M059J (cell line): ENCODE measurements around the gene CAPN10. TPM values are rescaled to one million over a fixed set of nuclear protein-coding genes. Genes with fewer than 3 reads are reported as not detected.

Source experiments
- DNase-seq: peaks from one replicate; pipeline ENCODE4 v3.0.0-alpha.2; 2012; ENCODE audit warnings: low read depth
- total RNA-seq: library from RNA; depleted of rRNA; stranded (reverse); fragments of >200 nt; shearing (Covaris generic); gene quantifications from 2 replicates; pipeline ENCODE4 v1.2.3, GENCODE V29; 2014

CAPN10 gene
- total RNA-seq, 1 experiment from 2014 or later = 11.1 TPM

- DNase-seq = no peak
Observed at GRCh38 chr2:240563951-240564560, 22.5 kb upstream of the CAPN10 start.

- DNase-seq = no peak
Observed at GRCh38 chr2:240564561-240565332, 21.8 kb upstream of the CAPN10 start.

- DNase-seq = peak; percentile 93
Observed at GRCh38 chr2:240565333-240566202, 21.0 kb upstream of the CAPN10 start.

DNA sequence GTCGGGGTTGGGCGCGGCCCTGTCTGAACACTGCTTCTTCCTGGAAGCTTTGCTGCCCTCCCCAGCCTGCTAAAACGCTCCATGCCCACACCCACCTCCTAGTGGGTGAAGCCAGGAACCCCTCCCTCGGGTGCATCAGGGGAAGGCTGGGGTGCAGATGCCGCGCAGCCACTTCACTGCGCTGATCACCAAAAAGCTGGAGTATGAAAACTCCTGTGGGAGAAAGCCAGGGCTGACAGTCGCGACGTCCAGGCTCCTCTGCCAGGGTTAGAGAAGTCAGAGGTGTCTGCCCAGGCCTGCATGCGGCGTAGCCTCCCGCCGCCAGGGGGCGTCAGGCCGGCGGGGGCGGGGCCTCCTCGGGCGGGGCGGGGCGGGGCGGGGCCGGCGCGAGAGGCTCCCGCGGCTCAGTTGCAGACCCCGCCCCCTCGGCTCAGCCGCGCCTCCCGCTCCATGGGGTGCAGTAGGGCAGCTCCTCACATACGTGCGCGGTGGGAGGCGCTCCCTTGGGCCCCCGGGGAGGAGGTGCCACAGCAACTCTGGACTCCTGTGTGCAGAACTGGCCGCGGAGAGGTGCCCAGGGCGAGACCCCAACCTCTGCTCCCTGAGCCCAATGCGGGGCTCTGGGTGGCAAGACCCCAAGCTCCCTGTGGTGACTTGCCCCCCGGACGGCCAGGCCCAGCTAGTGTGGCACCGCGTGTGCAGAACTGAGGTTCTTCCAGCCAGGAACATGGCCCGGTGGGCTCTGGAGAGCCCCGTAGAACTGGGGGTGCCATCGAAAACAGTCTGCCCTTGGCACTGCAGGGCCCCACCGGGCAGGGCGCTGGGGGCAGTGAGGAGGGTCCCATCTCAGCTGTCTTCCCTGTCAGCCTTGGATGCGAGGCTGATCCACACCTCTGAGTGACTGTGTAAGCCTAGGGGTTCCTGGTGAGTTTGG lies 20.1 kb upstream of the CAPN10 start:
- DNase-seq = peak; percentile 55

GRCh38 chr2:240567137-240567871 lies 19.2 kb upstream of the CAPN10 start:
- DNase-seq = no peak

DNA sequence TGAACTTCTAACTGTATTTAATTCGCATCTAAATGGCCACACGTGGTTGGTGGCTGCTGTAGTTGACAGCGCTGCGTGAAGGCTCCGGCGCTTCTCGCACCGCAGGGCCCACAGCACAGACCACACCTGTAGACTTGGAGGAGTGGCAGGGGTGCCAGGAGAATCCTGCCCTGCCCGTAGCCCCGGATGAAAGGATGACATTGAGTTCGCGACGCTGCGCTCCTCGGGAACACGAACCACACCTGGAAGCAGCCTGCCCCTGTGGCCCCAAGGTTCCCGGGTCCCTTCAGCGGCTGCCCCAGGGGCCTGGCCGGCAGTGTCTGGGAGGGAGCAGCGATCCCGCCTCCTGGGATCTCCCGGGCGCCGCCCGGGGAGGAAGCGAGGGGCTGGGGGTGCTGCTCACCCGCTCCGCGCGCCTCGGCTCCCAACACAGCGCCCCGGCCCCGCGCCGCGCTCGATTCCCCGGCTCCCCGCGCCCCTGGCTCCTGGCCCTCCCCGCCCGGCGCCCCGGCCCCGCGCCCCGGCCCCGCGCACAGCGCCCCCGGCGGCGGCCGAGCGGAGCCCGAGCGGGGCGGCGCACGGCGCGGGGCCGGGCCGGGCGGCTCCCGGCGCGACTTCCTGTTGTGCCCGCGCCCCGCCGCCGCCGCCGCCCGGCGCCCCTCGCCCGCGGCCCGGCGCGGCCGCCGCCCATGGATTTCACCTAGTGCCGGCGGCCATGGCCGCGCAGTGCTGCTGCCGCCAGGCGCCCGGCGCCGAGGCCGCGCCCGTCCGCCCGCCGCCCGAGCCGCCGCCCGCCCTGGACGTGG lies 18.5 kb upstream of the CAPN10 start, which contains the start of gene RNPEPL1:
Gene RNPEPL1 (plus strand): TSS at position 613 of the 806 bp plus-strand sequence. CDS start 103 bp downstream, at position 716.
- DNase-seq = peak; percentile 33

DNA sequence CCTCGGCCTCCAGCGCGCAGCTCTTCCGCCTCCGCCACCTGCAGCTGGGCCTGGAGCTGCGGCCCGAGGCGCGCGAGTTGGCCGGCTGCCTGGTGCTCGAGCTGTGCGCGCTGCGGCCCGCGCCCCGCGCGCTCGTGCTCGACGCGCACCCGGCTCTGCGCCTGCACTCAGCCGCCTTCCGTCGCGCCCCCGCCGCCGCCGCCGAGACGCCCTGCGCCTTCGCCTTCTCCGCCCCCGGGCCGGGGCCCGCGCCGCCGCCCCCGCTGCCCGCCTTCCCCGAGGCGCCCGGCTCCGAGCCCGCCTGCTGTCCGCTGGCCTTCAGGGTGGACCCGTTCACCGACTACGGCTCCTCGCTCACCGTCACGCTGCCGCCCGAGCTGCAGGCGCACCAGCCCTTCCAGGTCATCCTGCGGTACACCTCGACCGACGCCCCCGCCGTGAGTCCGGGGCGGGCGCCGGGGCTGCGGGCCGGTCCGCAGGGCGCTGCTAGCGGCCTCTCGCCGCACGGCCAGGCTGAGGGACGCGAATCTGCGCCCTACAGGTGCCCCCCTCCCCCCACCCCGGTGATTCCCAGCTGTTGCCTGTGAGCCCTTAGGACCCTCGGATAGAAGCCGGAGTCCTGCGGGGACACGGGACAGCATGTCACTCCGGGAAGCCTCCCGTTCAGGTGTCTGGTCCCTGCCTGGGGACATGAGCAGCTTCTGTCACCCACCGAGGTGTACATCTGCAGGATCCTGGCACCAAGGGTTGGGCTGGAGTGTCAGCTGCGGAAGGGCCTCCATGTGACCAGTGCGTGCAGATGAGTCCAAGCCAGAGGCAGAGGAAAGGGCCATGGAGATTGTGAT lies 17.6 kb upstream of the CAPN10 start:
- DNase-seq = peak; percentile 43

DNA sequence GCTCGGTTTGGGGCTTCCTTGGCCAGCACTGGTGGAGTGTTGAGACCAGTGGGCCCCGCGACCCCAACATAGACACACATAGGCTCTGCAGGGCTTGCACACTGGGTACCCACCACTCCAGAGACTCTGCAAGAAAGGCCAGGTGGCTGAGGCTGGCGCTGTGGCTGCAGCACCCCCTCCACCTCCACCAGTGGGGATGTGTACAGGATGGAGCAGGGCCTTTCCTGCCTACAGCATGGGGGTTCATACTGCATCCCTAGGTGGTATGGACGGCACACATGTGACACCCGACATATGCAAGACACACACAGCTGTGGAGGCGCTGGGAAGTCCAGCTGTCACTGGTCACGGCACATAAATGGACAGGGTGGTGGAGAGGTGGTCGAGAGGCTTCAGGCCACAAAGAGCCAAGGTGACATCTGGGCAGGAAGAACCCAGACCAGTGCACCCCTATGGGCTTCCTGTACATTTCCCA lies 17.0 kb upstream of the CAPN10 start:
- DNase-seq = no peak

GRCh38 chr2:240569998-240570530 lies 16.5 kb upstream of the CAPN10 start:
- no peak for DNase-seq

DNA sequence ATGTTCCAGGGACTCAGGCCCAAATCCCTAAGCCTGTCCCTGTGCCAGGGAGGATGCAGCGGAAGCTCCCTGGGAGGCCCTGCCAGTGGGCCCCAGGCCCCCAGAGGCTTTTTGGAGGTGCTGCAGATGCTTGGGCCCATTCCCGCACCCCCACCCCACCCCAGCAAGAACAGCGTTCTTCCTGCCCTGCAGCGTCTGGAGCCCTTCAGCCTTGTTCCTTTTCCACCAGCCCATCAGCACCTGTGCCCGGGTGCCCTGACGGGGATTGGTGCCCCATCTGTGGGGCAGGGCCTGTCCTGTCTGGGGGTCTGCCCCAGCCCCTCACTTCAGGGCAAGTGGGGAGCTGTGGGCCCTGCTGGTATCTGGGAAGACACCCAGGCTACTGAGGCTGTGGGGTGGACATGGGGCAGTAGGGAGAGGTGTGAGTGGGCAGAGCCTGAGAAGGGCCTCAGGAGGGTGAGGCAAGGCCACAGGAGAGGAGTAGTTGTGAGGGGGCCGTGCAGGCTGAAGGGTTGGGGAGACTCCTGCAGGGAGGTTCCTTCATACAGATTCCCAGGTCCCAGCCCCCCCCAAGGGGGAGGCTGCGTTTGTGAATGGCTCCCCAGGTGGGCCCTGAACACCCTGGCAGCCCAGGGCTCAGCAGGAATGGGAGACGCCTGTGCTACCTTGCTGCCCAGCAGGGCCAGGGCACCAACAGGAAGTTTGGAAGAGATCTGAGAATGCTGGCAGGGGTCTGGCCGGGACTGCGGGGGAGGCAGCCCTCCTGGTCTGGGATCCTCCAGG lies 15.8 kb upstream of the CAPN10 start:
- DNase-seq = no peak

DNA sequence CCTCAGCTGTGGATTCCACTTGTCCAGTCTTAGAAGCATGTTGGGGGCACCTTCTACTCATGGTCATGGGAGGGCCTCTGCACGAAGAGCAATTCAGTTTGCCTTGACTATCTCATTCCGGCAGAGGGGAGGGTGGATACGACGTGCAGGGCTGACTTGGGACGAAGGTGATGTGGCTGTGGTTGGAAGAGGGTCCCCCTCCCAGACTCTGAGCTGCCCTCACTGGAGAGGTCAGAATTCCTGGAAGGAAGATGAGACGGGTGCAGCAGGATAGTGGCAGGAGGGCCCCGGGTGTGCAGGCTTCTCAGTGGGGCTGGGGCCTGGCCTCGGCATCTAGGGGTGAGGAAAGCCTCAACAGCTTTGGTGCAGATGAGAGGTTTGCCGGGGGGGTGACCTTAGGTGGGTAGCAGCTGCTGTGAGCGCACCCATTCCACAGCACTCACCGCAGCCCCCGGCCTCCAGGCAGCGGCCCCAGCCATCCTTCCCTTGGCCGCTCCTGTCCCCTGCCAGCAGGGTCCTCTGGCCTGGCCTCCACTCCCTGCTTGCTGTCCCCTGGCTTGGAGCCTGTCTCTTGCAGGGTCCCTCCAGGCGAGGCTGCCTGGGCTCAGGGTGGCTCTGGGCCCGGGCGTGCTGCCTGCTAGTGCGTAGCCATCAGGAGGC lies 15.1 kb upstream of the CAPN10 start:
- DNase-seq = no peak

DNA sequence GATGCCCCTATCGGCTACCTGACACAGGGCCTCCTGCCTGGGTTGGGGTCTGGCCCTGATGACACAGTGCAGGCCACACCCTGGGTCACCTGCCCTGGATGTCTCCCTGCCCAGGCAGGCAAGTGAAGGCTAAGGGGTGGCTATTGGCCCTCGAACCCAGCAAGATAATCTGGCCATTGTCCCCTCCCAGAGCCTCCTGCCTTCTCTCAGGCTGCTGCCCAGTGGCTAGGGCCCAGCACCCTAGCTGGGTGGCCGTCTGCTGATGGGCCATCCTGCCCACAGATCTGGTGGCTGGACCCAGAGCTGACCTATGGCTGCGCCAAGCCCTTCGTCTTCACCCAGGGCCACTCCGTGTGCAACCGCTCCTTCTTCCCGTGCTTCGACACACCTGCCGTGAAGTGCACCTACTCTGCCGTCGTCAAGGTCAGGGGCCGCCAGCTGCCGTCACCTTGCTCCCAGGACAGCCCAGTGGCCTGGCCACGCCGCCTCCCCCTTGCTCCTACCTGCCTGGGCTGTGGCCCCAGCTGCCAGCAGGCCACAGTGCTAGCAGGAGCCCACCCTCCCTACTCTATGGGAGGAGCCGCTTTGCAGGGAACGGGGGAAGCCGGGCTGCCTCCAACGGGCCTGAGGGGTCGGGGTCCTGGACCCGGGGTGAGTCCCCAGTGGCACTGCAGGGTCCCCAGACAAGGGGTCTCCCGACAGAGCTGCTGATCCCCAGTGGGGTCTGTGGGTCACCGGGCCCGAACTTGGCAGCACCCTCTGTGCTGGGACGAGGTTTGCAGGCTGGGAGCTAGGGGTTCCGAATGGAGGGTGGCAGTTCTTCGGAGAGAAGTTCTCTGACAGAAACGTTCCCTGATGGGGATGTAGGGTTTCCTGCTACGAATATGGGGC lies 14.1 kb upstream of the CAPN10 start:
- DNase-seq = no peak

- no peak for DNase-seq
Observed at GRCh38 chr2:240573071-240573515, 13.4 kb upstream of the CAPN10 start.

- no peak for DNase-seq
Observed at GRCh38 chr2:240573516-240574385, 12.8 kb upstream of the CAPN10 start.
